ENCODE data around the gene PDCD7.
A peak's percentile ranks its signal among the peaks of the same experiment; 100 is the strongest.

Gene PDCD7

DNA sequence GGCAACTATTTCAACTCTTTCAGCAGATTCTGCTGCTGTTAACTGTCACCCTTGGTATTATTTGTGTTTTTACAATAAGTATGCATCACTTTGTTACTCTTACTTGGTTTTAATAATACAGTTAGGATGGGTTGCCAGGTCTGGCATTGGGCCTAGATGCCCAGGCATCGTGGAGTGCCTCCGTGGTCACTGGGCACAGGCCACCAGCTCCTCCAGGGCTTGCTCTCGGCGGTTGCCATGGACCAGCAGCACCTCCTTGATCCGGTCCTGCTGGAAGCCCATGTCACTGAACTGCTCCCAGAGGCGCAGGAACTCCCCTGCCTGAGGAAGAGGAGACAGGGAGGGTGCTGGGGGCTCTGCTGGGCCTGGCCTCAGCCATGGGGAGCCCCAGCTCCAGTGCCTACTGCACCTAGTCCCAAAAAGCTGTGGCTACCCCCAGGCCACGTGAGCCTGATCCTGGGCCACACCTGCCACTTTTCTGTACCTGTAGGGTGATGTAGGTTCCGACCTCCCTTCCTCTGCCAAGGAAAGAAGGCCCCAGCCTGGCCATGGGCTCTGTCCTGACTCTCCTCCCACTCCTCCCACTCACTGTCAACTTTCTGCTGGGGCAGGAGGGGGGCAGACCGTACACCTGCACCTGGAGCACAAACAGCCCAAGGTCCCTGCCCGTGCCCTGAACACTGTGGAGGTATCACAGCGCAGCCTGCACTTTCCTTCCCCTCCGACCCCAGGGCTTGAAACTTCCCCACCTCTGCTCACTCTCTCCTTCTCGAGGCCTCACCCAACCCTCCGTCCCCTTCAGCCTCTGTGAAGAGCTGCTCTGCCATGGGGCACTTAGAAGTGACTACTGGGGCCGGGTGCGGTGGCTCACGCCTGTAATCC, 40.5 kb downstream of the PDCD7 start:
- H3K27ac ChIP-seq (ENCODE audit: poor library complexity, severe bottlenecking): no peak overlapping the region
- ATAC-seq (ENCODE audit: low read depth) (no peak), DNase-seq (ENCODE audit: low spot score) (peak; percentile 66)
- TF ChIP-seq, protein P1, sequence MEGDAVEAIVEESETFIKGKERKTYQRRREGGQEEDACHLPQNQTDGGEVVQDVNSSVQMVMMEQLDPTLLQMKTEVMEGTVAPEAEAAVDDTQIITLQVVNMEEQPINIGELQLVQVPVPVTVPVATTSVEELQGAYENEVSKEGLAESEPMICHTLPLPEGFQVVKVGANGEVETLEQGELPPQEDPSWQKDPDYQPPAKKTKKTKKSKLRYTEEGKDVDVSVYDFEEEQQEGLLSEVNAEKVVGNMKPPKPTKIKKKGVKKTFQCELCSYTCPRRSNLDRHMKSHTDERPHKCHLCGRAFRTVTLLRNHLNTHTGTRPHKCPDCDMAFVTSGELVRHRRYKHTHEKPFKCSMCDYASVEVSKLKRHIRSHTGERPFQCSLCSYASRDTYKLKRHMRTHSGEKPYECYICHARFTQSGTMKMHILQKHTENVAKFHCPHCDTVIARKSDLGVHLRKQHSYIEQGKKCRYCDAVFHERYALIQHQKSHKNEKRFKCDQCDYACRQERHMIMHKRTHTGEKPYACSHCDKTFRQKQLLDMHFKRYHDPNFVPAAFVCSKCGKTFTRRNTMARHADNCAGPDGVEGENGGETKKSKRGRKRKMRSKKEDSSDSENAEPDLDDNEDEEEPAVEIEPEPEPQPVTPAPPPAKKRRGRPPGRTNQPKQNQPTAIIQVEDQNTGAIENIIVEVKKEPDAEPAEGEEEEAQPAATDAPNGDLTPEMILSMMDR (IDR thresholded peaks at IDR 0.05; ENCODE audit: poor library complexity, severe bottlenecking): no peak
- no peaks in the 10 kb centered on the region for H3K4me1 ChIP-seq (ENCODE audit: insufficient read depth, poor library complexity, severe bottlenecking)
- no peaks in the 10 kb centered on the region for H3K27me3 ChIP-seq (ENCODE audit: insufficient read depth, poor library complexity, severe bottlenecking)
- no peaks in the 10 kb centered on the region for H3K9me3 ChIP-seq (ENCODE audit: severe bottlenecking)
- no peak overlapping the region for H3K4me3 ChIP-seq (ENCODE audit: severe bottlenecking)
- H3K36me3 ChIP-seq (ENCODE audit: low read depth): no peaks in the 10 kb centered on the region

DNA sequence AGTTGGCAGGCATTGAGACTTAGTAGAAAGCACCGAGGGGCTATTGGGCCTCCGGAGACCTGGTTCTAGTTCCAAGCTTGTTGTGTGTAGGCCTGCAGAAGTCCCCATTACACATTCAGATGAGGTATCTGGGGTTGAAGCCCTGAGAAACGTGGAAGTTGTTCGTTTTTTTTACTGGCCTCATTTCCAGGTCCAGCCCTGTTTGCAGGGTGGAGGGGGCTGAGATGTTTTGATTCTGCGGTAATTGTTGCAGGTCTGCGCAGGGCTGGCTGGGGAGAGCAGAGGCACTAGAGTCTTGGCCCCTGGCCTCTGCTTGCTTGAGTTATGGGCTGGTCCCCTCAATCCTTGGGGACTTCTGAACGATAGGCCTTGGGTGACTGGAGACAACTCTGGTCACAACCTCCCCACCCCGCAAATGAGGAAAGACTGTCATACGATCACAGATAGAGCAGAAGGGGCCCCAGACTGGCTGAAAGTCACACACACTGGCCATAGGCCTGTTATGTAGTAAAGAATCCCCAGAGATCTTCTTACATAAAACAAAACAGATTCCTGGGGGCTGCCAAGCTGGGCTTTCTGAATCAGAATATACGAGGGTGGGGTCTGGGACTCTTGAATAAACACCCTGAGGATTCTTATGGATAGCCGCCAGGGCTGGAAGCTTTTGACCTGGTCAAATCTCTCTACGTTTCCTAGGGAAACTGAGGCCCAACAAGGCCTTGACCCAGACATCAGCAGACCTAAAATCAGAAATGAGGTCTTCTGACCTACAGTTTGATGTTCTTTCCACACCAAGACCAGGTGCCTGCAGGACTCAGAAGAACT, 41.5 kb downstream of the PDCD7 start:
- Histone ChIP-seq H3K27ac (ENCODE audit: poor library complexity, severe bottlenecking) (no peak overlapping the region), H3K4me1 (ENCODE audit: insufficient read depth, poor library complexity, severe bottlenecking) (no peaks in the 10 kb centered on the region), H3K4me3 (ENCODE audit: severe bottlenecking) (no peak overlapping the region), H3K27me3 (ENCODE audit: insufficient read depth, poor library complexity, severe bottlenecking) (no peaks in the 10 kb centered on the region), H3K36me3 (ENCODE audit: low read depth) (no peaks in the 10 kb centered on the region), H3K9me3 (ENCODE audit: severe bottlenecking) (no peaks in the 10 kb centered on the region)
- DNase-seq (ENCODE audit: low spot score) (peak; percentile 34), ATAC-seq (ENCODE audit: low read depth) (no peak)
- TF ChIP-seq, protein P1 (IDR thresholded peaks at IDR 0.05; ENCODE audit: poor library complexity, severe bottlenecking): no peak

DNA sequence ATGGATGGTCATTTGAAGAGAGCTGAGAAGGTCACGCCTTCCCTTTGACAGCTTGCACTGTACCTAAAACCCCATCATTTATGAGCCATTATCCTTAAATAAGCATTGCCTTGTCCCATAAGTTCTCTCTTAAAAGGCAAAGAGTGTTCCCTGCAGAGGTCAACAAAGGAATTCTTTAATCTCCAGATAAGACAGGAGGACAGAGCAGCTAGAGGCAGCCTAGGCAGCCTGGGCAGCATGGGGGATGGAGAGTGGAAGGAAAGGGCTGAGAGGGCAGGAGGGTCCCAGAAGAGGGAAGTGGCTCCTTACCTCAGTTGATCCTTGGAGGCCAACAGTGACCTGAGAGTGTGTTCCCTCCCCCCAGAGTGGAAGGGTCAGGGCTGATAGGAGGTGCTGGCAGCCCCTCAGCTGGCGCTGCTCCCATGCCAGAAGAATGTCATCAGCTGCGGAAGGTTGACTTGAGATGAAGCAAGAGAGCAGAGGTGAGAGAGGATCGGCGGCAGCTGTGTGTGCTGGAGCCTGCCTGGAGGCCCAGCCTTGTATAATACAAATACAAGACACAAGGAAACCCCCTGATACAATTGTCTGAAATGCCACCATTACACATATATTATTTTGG, 44.3 kb downstream of the PDCD7 start:
- DNase-seq (ENCODE audit: low spot score) (no peak), ATAC-seq (ENCODE audit: low read depth) (no peak)
- no peak overlapping the region for H3K27ac ChIP-seq (ENCODE audit: poor library complexity, severe bottlenecking)
- H3K4me3 ChIP-seq (ENCODE audit: severe bottlenecking): no peak overlapping the region
- H3K9me3 ChIP-seq (ENCODE audit: severe bottlenecking): no peaks in the 10 kb centered on the region
- H3K27me3 ChIP-seq (ENCODE audit: insufficient read depth, poor library complexity, severe bottlenecking): no peaks in the 10 kb centered on the region
- H3K36me3 ChIP-seq (ENCODE audit: low read depth): no peaks in the 10 kb centered on the region
- TF ChIP-seq, protein P1 (IDR thresholded peaks at IDR 0.05; ENCODE audit: poor library complexity, severe bottlenecking): no peak
- no peaks in the 10 kb centered on the region for H3K4me1 ChIP-seq (ENCODE audit: insufficient read depth, poor library complexity, severe bottlenecking)

DNA sequence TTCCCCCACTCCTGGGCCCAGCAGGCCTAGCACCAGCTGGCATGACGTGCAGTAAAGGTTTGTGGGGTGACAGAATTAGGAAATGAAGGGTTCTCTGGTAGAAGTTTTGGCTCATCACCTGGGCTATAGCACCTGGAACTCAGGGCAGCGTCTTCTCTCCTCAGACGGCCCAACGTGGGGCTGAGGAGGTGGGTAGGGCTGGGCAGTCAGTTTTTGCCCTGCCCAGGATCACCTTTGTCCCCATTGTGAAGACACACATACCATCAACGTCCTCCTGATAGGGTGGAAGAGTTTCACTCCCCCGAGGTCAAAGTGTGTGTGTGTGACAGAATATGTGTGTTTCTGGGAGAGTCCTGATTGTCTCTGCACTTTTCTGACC, 45.0 kb downstream of the PDCD7 start:
- DNase-seq (ENCODE audit: low spot score): no peak
- TF ChIP-seq, protein P1 (IDR thresholded peaks at IDR 0.05; ENCODE audit: poor library complexity, severe bottlenecking): no peak
- H3K4me3 ChIP-seq (ENCODE audit: severe bottlenecking): no peak overlapping the region
- H3K27me3 ChIP-seq (ENCODE audit: insufficient read depth, poor library complexity, severe bottlenecking): no peaks in the 10 kb centered on the region
- H3K4me1 ChIP-seq (ENCODE audit: insufficient read depth, poor library complexity, severe bottlenecking): no peaks in the 10 kb centered on the region
- H3K9me3 ChIP-seq (ENCODE audit: severe bottlenecking): no peaks in the 10 kb centered on the region
- H3K36me3 ChIP-seq (ENCODE audit: low read depth): no peaks in the 10 kb centered on the region
- ATAC-seq (ENCODE audit: low read depth): no peak
- H3K27ac ChIP-seq (ENCODE audit: poor library complexity, severe bottlenecking): no peak overlapping the region

All from RWPE2 (cell line).